Peyer's patch (tissue), 4 donors: Measurements from ENCODE around the gene LRRTM2. TPM values are rescaled to one million over a fixed set of nuclear protein-coding genes. Genes with fewer than 3 reads are reported as not detected.

Experiments used
- DNase-seq, 3 donors: peaks; one replicate each; pipeline ENCODE4 v3.0.0-alpha.2; 2017 to 2019
- H3K27ac ChIP-seq, 4 donors: fragments of 200-600 bp; sonication (generic); one replicate each; pipeline ENCODE4 v1.5.1; 2016 to 2019
- H3K27me3 ChIP-seq, 2 donors: fragments of 200-600 bp; sonication (generic); one replicate each; pipeline ENCODE4 v1.5.1; 2019
- H3K36me3 ChIP-seq, 3 donors: fragments of 200-600 bp; sonication (generic); one replicate each; pipeline ENCODE4 v1.5.1; 2016 to 2019
- H3K4me1 ChIP-seq, 4 donors: fragments of 200-600 bp; sonication (generic); one replicate each; pipeline ENCODE4 v1.5.1; 2016 to 2019
- H3K4me3 ChIP-seq, 4 donors: fragments of 200-600 bp; sonication (generic); 1 replicate in 3 of 4; 2 replicates in 1 of 4; pipeline ENCODE4 v1.5.1; 2016 to 2019; ENCODE audit warnings: mild to moderate bottlenecking in 1 of 4
- H3K9me3 ChIP-seq, 4 donors: fragments of 200-600 bp; sonication (generic); one replicate each; pipeline ENCODE4 v1.5.1; 2016 to 2019; ENCODE audit warnings: mild to moderate bottlenecking in 1 of 4
- CTCF ChIP-seq, 6 experiments: fragments of 450-650 bp in 4 of 6; fragments of 200-600 bp in 2 of 6; sonication (generic) in 1 of 6; IDR thresholded peaks; one replicate each; pipeline ENCODE4 v1.5.1; 2017 to 2019; ENCODE audit warnings: antibody characterized with exemption in 6 of 6, mild to moderate bottlenecking in 3 of 6, moderate library complexity in 1 of 6
- POLR2A ChIP-seq, 2 donors: fragments of 450-650 bp; IDR thresholded peaks; one replicate each; pipeline ENCODE4 v1.5.1; 2017; ENCODE audit warnings: antibody characterized with exemption in 2 of 2, mild to moderate bottlenecking in 2 of 2, moderate library complexity in 2 of 2
- total RNA-seq, 4 donors: library from RNA; depleted of rRNA; stranded (reverse); fragments of >200 nt; gene quantifications; one replicate each; pipeline ENCODE4 v1.1.0, GENCODE V29; 2016

LRRTM2 gene
- total RNA-seq, 4 donors from 2014 or later, result 4.1 TPM; not detected in 3

DNA sequence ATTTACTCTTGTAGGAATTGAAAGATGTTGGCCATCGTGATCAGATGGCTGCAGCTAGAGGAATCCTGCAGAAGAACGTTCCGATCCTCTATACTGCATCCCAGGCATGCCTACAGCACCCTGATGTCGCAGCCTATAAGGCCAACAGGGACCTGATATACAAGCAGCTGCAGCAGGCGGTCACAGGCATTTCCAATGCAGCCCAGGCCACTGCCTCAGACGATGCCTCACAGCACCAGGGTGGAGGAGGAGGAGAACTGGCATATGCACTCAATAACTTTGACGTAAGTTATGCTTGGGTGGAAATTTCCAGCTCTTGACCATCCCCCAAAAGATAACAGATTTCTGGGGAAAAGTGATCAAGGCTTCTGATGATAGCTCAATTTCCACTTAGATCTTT lies 50.6 kb downstream of the LRRTM2 start:
- Histone ChIP-seq H3K27ac (no peak overlapping the region), H3K36me3 (peaks cover 0 to 49% (median 0%) of the 10 kb centered on the region in 3 donors), H3K4me3 (no peak overlapping the region), H3K9me3 (no peaks in the 10 kb centered on the region), H3K27me3 (no peaks in the 10 kb centered on the region), H3K4me1 (no peaks in the 10 kb centered on the region)
- no peak for DNase-seq
- TF ChIP-seq CTCF (IDR thresholded peaks at IDR 0.05) (no peak), POLR2A (IDR thresholded peaks at IDR 0.05) (no peak)

GRCh38 chr5:138820695-138821094 lies 54.4 kb downstream of the LRRTM2 start:
- no peak for TF ChIP-seq POLR2A (IDR thresholded peaks at IDR 0.05)
- Histone ChIP-seq H3K27me3 (no peaks in the 10 kb centered on the region), H3K4me3 (no peak overlapping the region), H3K27ac (no peak overlapping the region), H3K36me3 (peaks cover 0 to 32% (median 0%) of the 10 kb centered on the region in 3 donors), H3K4me1 (no peaks in the 10 kb centered on the region), H3K9me3 (no peaks in the 10 kb centered on the region)
- DNase-seq, result no peak

DNA sequence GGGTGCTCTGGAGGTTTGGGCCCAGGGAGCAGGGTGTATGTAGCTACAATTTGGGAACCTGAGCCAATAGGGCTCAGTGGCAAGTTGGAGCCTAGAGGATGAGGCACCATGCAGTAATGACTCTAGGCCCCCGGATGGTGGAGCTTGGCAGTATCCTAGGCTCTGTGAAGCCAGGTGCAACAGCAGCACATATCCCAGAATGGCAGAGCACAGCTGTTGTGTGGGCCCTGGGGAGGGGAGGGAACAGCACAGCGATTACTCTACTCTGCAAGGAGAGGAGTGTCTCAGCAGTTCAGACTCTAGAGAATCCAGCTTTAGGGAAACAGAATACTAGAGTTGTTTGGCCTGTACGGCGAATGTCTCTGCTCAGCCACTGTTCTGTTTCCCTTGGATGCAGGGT lies 56.1 kb downstream of the LRRTM2 start:
- Histone ChIP-seq H3K27me3 (no peaks in the 10 kb centered on the region), H3K9me3 (no peaks in the 10 kb centered on the region), H3K4me1 (no peaks in the 10 kb centered on the region), H3K4me3 (no peak overlapping the region), H3K36me3 (peaks cover 0 to 35% (median 0%) of the 10 kb centered on the region in 3 donors), H3K27ac (no peak overlapping the region)
- TF ChIP-seq POLR2A (IDR thresholded peaks at IDR 0.05) (no peak), CTCF (IDR thresholded peaks at IDR 0.05) (no peak)
- DNase-seq, result no peak

Other genes starting within 250 kb of the LRRTM2 start
- gene CTNNA1, start 121.9 kb downstream of the LRRTM2 start, total RNA-seq, result 100 to 1,000 TPM; 351 to 516 (median 369) TPM